ENCODE data around the gene CACNA1C. TPM values are rescaled to one million over a fixed set of nuclear protein-coding genes. Genes with fewer than 3 reads are reported as not detected.

The CACNA1C gene
- polyA plus RNA-seq: 0.06 TPM

DNA sequence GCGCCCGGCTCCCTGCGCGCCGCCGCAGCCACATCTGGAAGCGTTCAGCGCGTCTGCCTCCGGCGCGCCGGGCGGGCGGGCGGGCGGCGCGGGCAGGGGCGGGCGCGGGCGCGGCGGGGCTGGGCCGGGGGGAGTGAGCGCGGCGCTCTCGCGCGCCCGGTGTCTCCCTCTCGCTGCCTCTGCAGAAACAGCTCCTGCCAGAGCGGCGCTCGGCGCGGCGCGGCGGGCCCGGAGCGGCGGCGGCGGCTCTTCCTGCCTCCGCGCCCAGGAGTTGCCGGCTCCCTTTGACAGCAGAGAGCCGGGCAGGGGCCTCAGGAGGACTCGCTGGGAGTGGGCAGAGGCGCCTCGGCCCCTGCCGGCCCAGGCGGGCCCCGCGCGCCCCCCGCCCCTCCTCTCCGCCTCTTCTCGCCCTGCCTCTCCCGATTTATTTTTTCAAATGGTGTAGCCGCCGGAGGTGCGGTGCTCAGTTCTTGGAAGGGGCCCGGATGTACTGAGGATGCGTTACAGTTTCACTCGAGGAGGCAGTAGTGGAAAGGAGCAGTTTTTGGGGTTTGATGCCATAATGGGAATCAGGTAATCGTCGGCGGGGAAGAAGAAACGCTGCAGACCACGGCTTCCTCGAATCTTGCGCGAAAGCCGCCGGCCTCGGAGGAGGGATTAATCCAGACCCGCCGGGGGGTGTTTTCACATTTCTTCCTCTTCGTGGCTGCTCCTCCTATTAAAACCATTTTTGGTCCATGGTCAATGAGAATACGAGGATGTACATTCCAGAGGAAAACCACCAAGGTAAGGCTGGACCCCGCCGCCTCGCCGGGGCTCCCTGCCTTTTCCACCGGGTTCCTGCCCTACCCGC is at the start of gene CACNA1C:
TSS of gene CACNA1C (plus strand) at position 162 of the 853 bp plus-strand sequence. CDS start at position 738, 576 bp downstream.
- peak within 1 kb of the TSS in 1 of 3 donors; percentile 64 for H3K27ac Mint-ChIP-seq
- H3K4me3 Mint-ChIP-seq: peak within 1 kb of the TSS; percentile 69 to 88 (median 84)
- H3K9me3 Mint-ChIP-seq: peaks cover 0 to 2% (median 0%) of the 10 kb centered on the region in 3 donors
- peaks cover 56% of the 10 kb centered on the region for H3K27me3 Mint-ChIP-seq
- H3K36me3 Mint-ChIP-seq: peaks cover 2% of the 10 kb centered on the region
- H3K4me1 Mint-ChIP-seq: peaks cover 0 to 19% (median 14%) of the 10 kb centered on the region in 3 donors

GRCh38 chr12:2003676-2004112 is 49.1 kb upstream of the CACNA1C start:
- Mint-ChIP-seq H3K27me3 (no peaks in the 10 kb centered on the region), H3K4me1 (peaks cover 15 to 25% (median 20%) of the 10 kb centered on the region in 3 donors), H3K36me3 (peaks cover 2% of the 10 kb centered on the region), H3K27ac (peak overlapping the region; percentile 83 to 98 (median 97)), H3K9me3 (no peaks in the 10 kb centered on the region), H3K4me3 (peak overlapping the region; percentile 94 to 100 (median 100))

GRCh38 chr12:2004113-2004929 is 48.5 kb upstream of the CACNA1C start, which contains the start of gene DCP1B:
Gene DCP1B, minus strand, starts transcription at chr12:2004457. Its CDS starts 26 bp downstream, at chr12:2004431.
- H3K36me3 Mint-ChIP-seq: peaks cover 2% of the 10 kb centered on the region
- peaks cover 15 to 23% (median 20%) of the 10 kb centered on the region in 3 donors for H3K4me1 Mint-ChIP-seq
- no peaks in the 10 kb centered on the region for H3K9me3 Mint-ChIP-seq
- peak within 1 kb of the TSS; percentile 94 to 100 (median 100) for H3K4me3 Mint-ChIP-seq
- H3K27me3 Mint-ChIP-seq: peaks cover under 1% of the 10 kb centered on the region
- peak within 1 kb of the TSS; percentile 83 to 98 (median 97) for H3K27ac Mint-ChIP-seq

DNA sequence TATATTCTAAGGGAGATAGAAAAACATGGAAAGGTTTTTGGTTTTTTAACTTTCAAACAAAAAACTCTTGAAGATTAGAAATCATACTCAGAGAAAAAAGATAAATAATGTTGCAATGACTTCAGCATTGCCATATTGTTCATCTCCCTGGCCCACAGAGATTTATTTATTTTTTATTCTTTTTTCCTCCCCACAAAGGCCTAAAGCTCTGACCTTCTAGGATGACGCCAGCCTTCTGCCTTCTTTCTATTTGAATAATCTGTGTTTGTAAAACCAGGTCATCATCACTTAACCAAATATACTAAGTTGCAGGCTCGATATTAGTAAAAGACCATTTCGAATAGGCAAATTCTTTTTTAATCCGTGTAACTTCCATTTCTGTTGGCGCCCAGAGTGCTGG is 44.1 kb upstream of the CACNA1C start:
- Mint-ChIP-seq H3K9me3 (no peaks in the 10 kb centered on the region), H3K27ac (no peak overlapping the region), H3K4me1 (peaks cover 6 to 12% (median 9%) of the 10 kb centered on the region in 3 donors), H3K4me3 (no peak overlapping the region), H3K27me3 (peaks cover 4% of the 10 kb centered on the region), H3K36me3 (peaks cover 1% of the 10 kb centered on the region)

GRCh38 chr12:2009623-2010022 is 43.2 kb upstream of the CACNA1C start:
- no peak overlapping the region for H3K27ac Mint-ChIP-seq

GRCh38 chr12:2011643-2012607 is 40.9 kb upstream of the CACNA1C start:
- no peaks in the 10 kb centered on the region for H3K36me3 Mint-ChIP-seq

More at GRCh38 chr12:2009623-2010022, 43.2 kb upstream of the CACNA1C start:
- no peaks in the 10 kb centered on the region for H3K36me3 Mint-ChIP-seq
- H3K4me3 Mint-ChIP-seq: no peak overlapping the region
- peaks cover 0 to 4% (median 3%) of the 10 kb centered on the region in 3 donors for H3K4me1 Mint-ChIP-seq
- H3K27me3 Mint-ChIP-seq: peaks cover 4% of the 10 kb centered on the region
- no peaks in the 10 kb centered on the region for H3K9me3 Mint-ChIP-seq

DNA sequence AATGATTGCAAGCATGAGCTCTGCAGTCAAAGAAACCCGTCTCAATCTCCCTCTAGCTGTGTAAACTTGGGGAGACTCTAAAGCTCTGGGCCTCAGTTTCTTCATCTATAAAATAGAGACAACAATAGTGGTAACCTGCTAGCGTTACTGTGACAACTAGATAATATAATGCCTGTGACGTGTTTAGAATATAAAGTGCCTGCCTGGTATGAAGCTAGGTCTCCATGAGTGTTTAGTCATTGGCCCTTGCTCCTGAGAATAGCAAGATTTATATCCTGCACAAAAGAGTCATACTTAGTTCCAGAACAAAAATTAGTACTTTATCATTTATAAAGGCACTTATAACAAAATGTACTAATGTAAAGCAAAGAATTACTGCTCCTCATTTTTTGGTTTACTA is 39.7 kb upstream of the CACNA1C start:
- Mint-ChIP-seq H3K27me3 (peaks cover 7% of the 10 kb centered on the region), H3K4me1 (peaks cover 0 to 4% (median 2%) of the 10 kb centered on the region in 3 donors), H3K4me3 (no peak overlapping the region), H3K9me3 (no peaks in the 10 kb centered on the region), H3K27ac (no peak overlapping the region), H3K36me3 (no peaks in the 10 kb centered on the region)

More at GRCh38 chr12:2011643-2012607, 40.9 kb upstream of the CACNA1C start:
- peaks cover 4% of the 10 kb centered on the region for H3K27me3 Mint-ChIP-seq
- H3K4me3 Mint-ChIP-seq: no peak overlapping the region
- H3K27ac Mint-ChIP-seq: no peak overlapping the region
- H3K4me1 Mint-ChIP-seq: peaks cover 0 to 4% (median 2%) of the 10 kb centered on the region in 3 donors
- no peaks in the 10 kb centered on the region for H3K9me3 Mint-ChIP-seq

DNA sequence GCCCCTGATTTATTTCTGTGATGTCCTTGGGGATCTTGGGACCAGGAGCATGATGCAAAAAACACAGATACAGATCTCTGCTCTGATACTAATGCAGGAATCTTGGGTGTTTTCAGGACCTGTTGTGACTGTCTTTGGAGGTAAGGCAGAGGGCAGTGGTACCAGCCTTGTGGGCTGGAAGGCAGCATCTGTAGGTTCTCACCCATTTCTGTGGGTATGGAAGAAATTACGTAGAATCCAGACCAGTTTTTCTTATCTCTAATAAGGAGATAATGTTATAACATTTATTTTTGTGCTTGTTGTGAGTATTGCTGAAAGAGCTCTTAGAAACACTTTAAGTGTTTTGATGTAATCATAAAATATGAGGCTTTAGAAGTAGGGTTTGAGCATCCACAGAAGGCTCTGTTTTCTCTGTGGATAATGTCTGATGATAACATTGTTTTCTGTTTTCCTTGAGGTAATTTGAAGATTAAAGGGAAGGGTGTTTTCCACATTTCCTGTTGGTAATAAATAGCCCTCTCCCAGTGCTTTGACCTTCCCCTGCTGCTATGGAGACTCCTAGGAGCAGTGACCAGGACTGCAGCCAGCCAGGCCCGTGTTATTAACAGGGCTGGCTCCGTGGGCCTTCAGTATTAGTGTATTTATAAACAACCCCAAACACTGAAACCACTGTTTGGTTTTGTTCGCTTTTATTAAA is 39.1 kb upstream of the CACNA1C start:
- no peak overlapping the region for H3K27ac Mint-ChIP-seq
- H3K9me3 Mint-ChIP-seq: no peaks in the 10 kb centered on the region
- peaks cover 0 to 4% (median 2%) of the 10 kb centered on the region in 3 donors for H3K4me1 Mint-ChIP-seq
- no peak overlapping the region for H3K4me3 Mint-ChIP-seq
- H3K36me3 Mint-ChIP-seq: no peaks in the 10 kb centered on the region
- peaks cover 8% of the 10 kb centered on the region for H3K27me3 Mint-ChIP-seq

- no peak overlapping the region for H3K27ac Mint-ChIP-seq
- no peaks in the 10 kb centered on the region for H3K36me3 Mint-ChIP-seq
- no peak overlapping the region for H3K4me3 Mint-ChIP-seq
- peaks cover 0 to 5% (median 2%) of the 10 kb centered on the region in 3 donors for H3K4me1 Mint-ChIP-seq
- no peaks in the 10 kb centered on the region for H3K9me3 Mint-ChIP-seq
- peaks cover 10% of the 10 kb centered on the region for H3K27me3 Mint-ChIP-seq
These were observed 38.6 kb upstream of the CACNA1C start for GRCh38 chr12:2014231-2014630.

DNA sequence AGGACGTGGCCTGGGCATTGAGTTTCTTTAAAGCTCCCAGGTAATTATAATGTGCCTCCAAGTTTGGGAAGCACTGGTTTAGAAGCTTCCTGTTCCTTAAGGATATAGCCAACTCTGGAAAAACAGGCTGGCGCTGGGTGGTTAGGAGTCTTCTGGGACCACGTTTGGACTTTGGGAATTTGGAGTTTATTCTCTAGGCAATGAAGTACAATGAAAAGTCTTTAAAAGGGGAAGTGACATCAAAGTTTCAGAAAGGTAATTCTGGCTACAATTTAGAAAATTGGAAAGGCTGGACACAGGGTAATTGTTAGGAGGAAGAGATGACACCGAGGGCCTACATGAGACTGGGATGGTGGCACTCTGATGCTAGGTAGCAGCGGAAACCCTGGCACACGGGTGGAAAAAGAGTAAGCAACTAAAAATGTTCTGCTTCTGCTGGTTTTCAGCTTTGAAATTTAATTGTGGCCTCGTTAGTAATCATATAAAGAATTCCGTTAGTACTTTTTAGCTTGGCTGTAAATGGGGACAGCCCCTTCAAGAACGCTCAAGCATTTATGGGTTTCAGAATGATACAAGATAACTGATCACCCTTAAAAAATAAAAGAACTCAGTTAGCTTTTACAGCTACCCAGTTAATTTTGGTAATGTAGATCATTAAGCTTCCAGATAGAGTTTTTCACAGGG is 35.8 kb upstream of the CACNA1C start:
- no peak overlapping the region for H3K27ac Mint-ChIP-seq
- H3K9me3 Mint-ChIP-seq: peaks cover 0 to 1% (median 0%) of the 10 kb centered on the region in 3 donors
- H3K36me3 Mint-ChIP-seq: no peaks in the 10 kb centered on the region
- peaks cover 8% of the 10 kb centered on the region for H3K27me3 Mint-ChIP-seq
- peaks cover 0 to 2% (median 0%) of the 10 kb centered on the region in 3 donors for H3K4me1 Mint-ChIP-seq
- no peak overlapping the region for H3K4me3 Mint-ChIP-seq

DNA sequence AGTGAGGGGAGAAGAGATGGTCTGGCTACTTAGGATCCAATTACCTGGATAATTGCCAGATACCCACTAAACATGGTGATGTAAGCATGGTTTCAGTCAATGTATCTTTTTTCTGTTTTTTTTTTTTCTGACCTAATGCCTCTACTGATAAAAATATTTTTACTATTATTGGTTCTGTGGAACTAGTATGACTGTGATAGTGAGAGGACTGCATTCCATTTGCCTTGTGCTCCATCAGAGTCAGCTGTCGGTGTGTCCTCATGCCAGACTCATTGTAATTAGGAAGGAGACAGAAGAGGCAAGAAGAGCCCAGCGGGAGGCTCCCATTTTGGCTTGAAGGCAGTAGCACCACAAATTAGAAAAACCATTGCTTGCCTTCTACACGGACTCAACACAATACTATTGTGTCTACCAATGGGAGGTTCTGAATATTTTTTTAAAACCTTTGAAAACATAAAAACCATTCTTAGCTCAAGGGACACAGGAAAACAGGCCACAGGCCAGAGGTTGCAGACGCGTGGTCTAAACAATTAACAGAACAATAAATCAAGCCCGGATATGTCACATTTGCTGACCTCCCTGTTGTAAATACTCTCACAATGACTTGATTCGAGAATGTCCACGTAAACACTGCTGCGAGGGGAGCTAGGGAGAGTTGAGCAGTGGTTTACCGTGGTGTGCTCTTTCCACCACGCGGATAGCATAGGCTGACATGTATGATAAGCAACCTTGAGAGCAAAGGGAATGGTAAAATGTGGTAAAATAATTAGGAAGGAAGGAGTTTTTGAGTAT is 35.0 kb upstream of the CACNA1C start:
- Mint-ChIP-seq H3K27ac (no peak overlapping the region), H3K4me1 (peaks cover 0 to 2% (median 0%) of the 10 kb centered on the region in 3 donors), H3K4me3 (peak overlapping the region in 1 of 4 donors; percentile 21), H3K36me3 (no peaks in the 10 kb centered on the region), H3K27me3 (peaks cover 8% of the 10 kb centered on the region), H3K9me3 (peaks cover 0 to 1% (median 0%) of the 10 kb centered on the region in 3 donors)

GRCh38 chr12:2018391-2018790 is 34.4 kb upstream of the CACNA1C start:
- Mint-ChIP-seq H3K4me1 (peaks cover 0 to 2% (median 0%) of the 10 kb centered on the region in 3 donors), H3K4me3 (no peak overlapping the region), H3K27ac (no peak overlapping the region), H3K9me3 (peaks cover 0 to 1% (median 0%) of the 10 kb centered on the region in 3 donors), H3K36me3 (no peaks in the 10 kb centered on the region), H3K27me3 (peaks cover 8% of the 10 kb centered on the region)
